HepG2 (cell line): ENCODE results near the gene WDFY1. TPM values are rescaled to one million over a fixed set of nuclear protein-coding genes. Genes with fewer than 3 reads are reported as not detected.
A peak's percentile ranks its signal among the peaks of the same experiment; 100 is the strongest.

Source experiments
- FOXO1 ChIP-seq: sonication (generic); formaldehyde crosslinking; IDR thresholded peaks from 2 replicates; pipeline ENCODE4 v1.4.0; 2020; ENCODE audit warnings: missing genetic modification reagents
- GFI1 ChIP-seq: sonication (generic); formaldehyde crosslinking; IDR thresholded peaks from 2 replicates; pipeline ENCODE4 v1.5.0; 2020; ENCODE audit warnings: missing genetic modification reagents, mild to moderate bottlenecking, borderline replicate concordance
- IRX3 ChIP-seq: sonication (generic); formaldehyde crosslinking; IDR thresholded peaks from 2 replicates; pipeline ENCODE4 v1.8.1; 2023; ENCODE audit warnings: mild to moderate bottlenecking, low read depth, missing genetic modification reagents, borderline replicate concordance
- KIAA2018 ChIP-seq: sonication (generic); formaldehyde crosslinking; IDR thresholded peaks from 2 replicates; pipeline ENCODE4 v1.5.0; 2020; ENCODE audit warnings: mild to moderate bottlenecking, missing genetic modification reagents, borderline replicate concordance
- KLF13 ChIP-seq: sonication (generic); formaldehyde crosslinking; IDR thresholded peaks from 2 replicates; pipeline ENCODE4 v1.4.0; 2020; ENCODE audit warnings: mild to moderate bottlenecking, missing genetic modification reagents
- MAX ChIP-seq: IDR thresholded peaks from 2 replicates; pipeline ENCODE4 v1.6.1; 2012; ENCODE audit warnings: inconsistent platforms
- PHF8 ChIP-seq: sonication (generic); formaldehyde crosslinking; IDR thresholded peaks from 2 replicates; pipeline ENCODE4 v1.5.0; 2020; ENCODE audit warnings: missing genetic modification reagents
- POLR2AphosphoS5 ChIP-seq: IDR thresholded peaks from 2 replicates; pipeline ENCODE4 v1.6.1; 2012; ENCODE audit warnings: low read depth, low read length
- RFX1 ChIP-seq: fragments of 450-650 bp; IDR thresholded peaks from 2 replicates; pipeline ENCODE4 v1.6.1; 2017
- RFX3 ChIP-seq: IDR thresholded peaks from 2 replicates; pipeline ENCODE4 v1.6.1; 2016; ENCODE audit warnings: missing biosample characterization, missing genetic modification reagents
- SMC3 ChIP-seq: IDR thresholded peaks from 2 replicates; pipeline ENCODE4 v1.6.1; 2011; ENCODE audit warnings: low read length, improper control_type of control experiment
- SNAPC5 ChIP-seq: sonication (generic); formaldehyde crosslinking; IDR thresholded peaks from 2 replicates; pipeline ENCODE4 v1.8.1; 2023; ENCODE audit warnings: mild to moderate bottlenecking, missing genetic modification reagents, borderline replicate concordance
- TRIM24 ChIP-seq: sonication (generic); formaldehyde crosslinking; IDR thresholded peaks from 2 replicates; pipeline ENCODE4 v1.8.0; 2022; ENCODE audit warnings: mild to moderate bottlenecking, missing genetic modification reagents
- ZBTB46 ChIP-seq: sonication (generic); formaldehyde crosslinking; IDR thresholded peaks from 2 replicates; pipeline ENCODE4 v1.4.0; 2020; ENCODE audit warnings: mild to moderate bottlenecking, missing genetic modification reagents, borderline replicate concordance
- ZFAT ChIP-seq: sonication (generic); formaldehyde crosslinking; conservative IDR thresholded peaks from 2 replicates; pipeline ENCODE4 v1.8.1; 2023; ENCODE audit warnings: missing genetic modification reagents, inconsistent platforms
- ZNF543 ChIP-seq: sonication (generic); formaldehyde crosslinking; IDR thresholded peaks from 2 replicates; pipeline ENCODE4 v1.4.0; 2020; ENCODE audit warnings: mild to moderate bottlenecking, missing genetic modification reagents
- ZNF598 ChIP-seq: sonication (generic); formaldehyde crosslinking; IDR thresholded peaks from 2 replicates; pipeline ENCODE4 v1.5.1; 2020; ENCODE audit warnings: mild to moderate bottlenecking, missing genetic modification reagents, borderline replicate concordance
- ZNF720 ChIP-seq: sonication (generic); formaldehyde crosslinking; IDR thresholded peaks from 2 replicates; pipeline ENCODE4 v1.4.0; 2020; ENCODE audit warnings: missing genetic modification reagents
- ZSCAN12 ChIP-seq: sonication (generic); formaldehyde crosslinking; IDR thresholded peaks from 2 replicates; pipeline ENCODE4 v1.9.0; 2021; ENCODE audit warnings: mild to moderate bottlenecking, missing genetic modification reagents
- ZSCAN21 ChIP-seq: sonication (generic); formaldehyde crosslinking; IDR thresholded peaks from 2 replicates; pipeline ENCODE4 v1.8.0; 2022; ENCODE audit warnings: mild to moderate bottlenecking, missing genetic modification reagents, moderate library complexity, borderline replicate concordance
- ZSCAN9 ChIP-seq: IDR thresholded peaks from 2 replicates; pipeline ENCODE4 v1.6.1; 2016; ENCODE audit warnings: borderline replicate concordance
- polyA plus RNA-seq, 8 experiments: library from polyadenylated mRNA; depleted of rRNA in 3 of 8; stranded (reverse) in 7 of 8; unstranded in 1 of 8; fragments of >200 nt; fragmentation: Illumina TruSeq in 4 of 8; extraction: Trizol in 4 of 8; gene quantifications; 2 replicates each; pipeline versions ENCODE4 v1.2.1 to v1.2.3, GENCODE V29; 2011 to 2016; ENCODE audit warnings: low read depth in 4 of 8, missing spikeins in 1 of 8, mixed read lengths in 1 of 8; ENCODE audit not compliant: insufficient read depth in 1 of 8
- total RNA-seq, 5 experiments: library from RNA; depleted of rRNA; stranded (reverse); fragments of >200 nt; fragmentation: Illumina TruSeq; extraction: Trizol; gene quantifications; 2 replicates each; pipeline ENCODE4 v1.2.3, GENCODE V29; 2016; ENCODE audit warnings: low read depth in 1 of 5

The WDFY1 gene
- total and polyA plus RNA-seq, 2 of the 13 experiments (the other 11 are each of a cell fraction or from before 2014, with no cell fraction given), result 77.0 to 78.4 TPM

GRCh38 chr2:223837287-223838061 is 107.7 kb downstream of the WDFY1 start, which contains the start of gene AP1S3 (continued):
- no peak; the same call in 1 of the 2 replicates for TF ChIP-seq IRX3 (CRISPR knock-in tag)
- peak; percentile 49 for TF ChIP-seq MAX
- TF ChIP-seq GFI1 (CRISPR knock-in tag), result no peak
- TF ChIP-seq ZFAT (CRISPR knock-in tag), result no peak
- no peak for TF ChIP-seq RFX1
- peak; percentile 88; the same call in 1 of the 2 replicates for TF ChIP-seq ZNF598
- no peak for TF ChIP-seq KIAA2018 (CRISPR knock-in tag)
- TF ChIP-seq ZSCAN21, result 0 out of 2 replicates have a peak, but pooled peaks have one; percentile 57
- TF ChIP-seq ZSCAN12, result no peak
- TF ChIP-seq ZNF720 (CRISPR knock-in tag), result no peak
- peak; percentile 46; the same call in 1 of the 2 replicates for TF ChIP-seq POLR2AphosphoS5
- TF ChIP-seq FOXO1 (CRISPR knock-in tag), result no peak
- TF ChIP-seq SMC3, result no peak
- peak; percentile 72 for TF ChIP-seq PHF8 (CRISPR knock-in tag)
- TF ChIP-seq KLF13 (CRISPR knock-in tag), result no peak
- TF ChIP-seq RFX3, result no peak
- no peak; the same call in 1 of the 2 replicates for TF ChIP-seq ZSCAN9
- TF ChIP-seq TRIM24 (CRISPR knock-in tag), result no peak
- TF ChIP-seq ZNF543, result peak; percentile 55
- TF ChIP-seq SNAPC5 (CRISPR knock-in tag), result no peak
- 0 out of 2 replicates have a peak, but pooled peaks have one; percentile 47 for TF ChIP-seq ZBTB46
